ENCODE results near the gene C1orf226. TPM values are rescaled to one million over a fixed set of nuclear protein-coding genes. Genes with fewer than 3 reads are reported as not detected.

C1orf226 gene
- 10 to 100 TPM in 1 of 4 donors, 1 to 10 TPM in 3; 1.3 to 24.4 (median 4.8) TPM for total RNA-seq

- Histone ChIP-seq H3K9me3 (no peaks in the 10 kb centered on the region), H3K27ac (no peak within 1 kb of the TSS), H3K4me1 (no peaks in the 10 kb centered on the region), H3K36me3 (no peaks in the 10 kb centered on the region), H3K4me3 (no peak within 1 kb of the TSS), H3K27me3 (no peaks in the 10 kb centered on the region)
- TF ChIP-seq CTCF (IDR thresholded peaks at IDR 0.05) (no peak), POLR2A (IDR thresholded peaks at IDR 0.05) (no peak)
- intact Hi-C loops (cut with DNase I; ENCODE audit: low total_unique reads) = no loop called here
- DNase-seq = no peak
Measured at GRCh38 chr1:162381383-162381782, at the start of gene C1orf226. C1orf226 (plus strand) TSS chr1:162381728; CDS start chr1:162381902, 174 bp downstream.

- Histone ChIP-seq H3K4me3 (no peak overlapping the region), H3K4me1 (peaks cover 0 to 5% of the 10 kb centered on the region in 2 donors)
- intact Hi-C loops (cut with DNase I; ENCODE audit: low total_unique reads) = no loop called here
Measured at GRCh38 chr1:162333991-162334390, 47.5 kb upstream of the C1orf226 start.

GRCh38 chr1:162335126-162335525, 46.4 kb upstream of the C1orf226 start:
- H3K36me3 ChIP-seq = no peaks in the 10 kb centered on the region
- TF ChIP-seq CTCF (IDR thresholded peaks at IDR 0.05) (no peak), POLR2A (IDR thresholded peaks at IDR 0.05) (no peak)
- H3K27me3 ChIP-seq = no peaks in the 10 kb centered on the region
- H3K9me3 ChIP-seq = no peaks in the 10 kb centered on the region
- no peak overlapping the region for H3K4me3 ChIP-seq
- no peak overlapping the region for H3K27ac ChIP-seq
- DNase-seq = no peak
- H3K4me1 ChIP-seq = peaks cover 0 to 3% of the 10 kb centered on the region in 2 donors
- intact Hi-C loops (cut with DNase I; ENCODE audit: low total_unique reads) = no loop called here

More at GRCh38 chr1:162333991-162334390, 47.5 kb upstream of the C1orf226 start:
- no peaks in the 10 kb centered on the region for H3K9me3 ChIP-seq
- no peak overlapping the region for H3K27ac ChIP-seq
- no peak for TF ChIP-seq POLR2A (IDR thresholded peaks at IDR 0.05)
- no peak for DNase-seq
- H3K36me3 ChIP-seq = no peaks in the 10 kb centered on the region
- no peaks in the 10 kb centered on the region for H3K27me3 ChIP-seq

- intact Hi-C loops (cut with DNase I; ENCODE audit: low total_unique reads) = no loop called here
Measured at GRCh38 chr1:162336621-162337285, 44.8 kb upstream of the C1orf226 start.

GRCh38 chr1:162342452-162342983, 39.0 kb upstream of the C1orf226 start:
- no peak for TF ChIP-seq POLR2A (IDR thresholded peaks at IDR 0.05)
- no peak for TF ChIP-seq CTCF (IDR thresholded peaks at IDR 0.05)
- H3K4me1 ChIP-seq = no peaks in the 10 kb centered on the region
- no peaks in the 10 kb centered on the region for H3K9me3 ChIP-seq
- intact Hi-C loops (cut with DNase I; ENCODE audit: low total_unique reads) = no loop called here
- no peaks in the 10 kb centered on the region for H3K36me3 ChIP-seq
- no peaks in the 10 kb centered on the region for H3K27me3 ChIP-seq
- H3K27ac ChIP-seq = no peak overlapping the region
- H3K4me3 ChIP-seq = no peak overlapping the region
- no peak for DNase-seq

More at GRCh38 chr1:162336621-162337285, 44.8 kb upstream of the C1orf226 start:
- Histone ChIP-seq H3K9me3 (no peaks in the 10 kb centered on the region), H3K4me1 (no peaks in the 10 kb centered on the region), H3K36me3 (no peaks in the 10 kb centered on the region), H3K4me3 (no peak overlapping the region), H3K27ac (no peak overlapping the region), H3K27me3 (no peaks in the 10 kb centered on the region)
- TF ChIP-seq POLR2A (IDR thresholded peaks at IDR 0.05) (no peak), CTCF (IDR thresholded peaks at IDR 0.05) (no peak)
- no peak for DNase-seq

Data from uterus (tissue), 4 donors.